Measurements from ENCODE around the gene GPC3.

Gene GPC3

DNA sequence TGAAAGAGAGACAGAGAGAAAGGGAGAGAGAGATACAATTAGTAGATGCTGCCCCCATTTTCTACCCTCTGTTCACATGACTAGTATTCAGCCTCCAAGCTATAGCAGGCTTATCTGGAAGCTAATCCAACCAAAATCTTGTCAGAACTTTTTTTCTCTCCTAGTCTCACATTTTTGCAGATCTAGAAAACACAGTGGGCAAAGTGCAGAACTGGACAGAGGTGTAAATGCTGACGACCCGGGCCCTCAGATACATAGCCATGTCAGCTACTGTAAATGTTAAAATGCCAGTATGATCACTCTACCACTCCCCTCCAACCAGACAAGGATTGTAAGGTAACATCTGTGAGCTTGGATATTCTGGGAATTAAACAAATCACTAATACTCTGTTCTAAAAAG, 34.3 kb downstream of the GPC3 start:
- H3K4me1 ChIP-seq (ENCODE audit: control insufficient read depth, low read length): no peaks in the 10 kb centered on the region
- H3K9me3 ChIP-seq (ENCODE audit: control insufficient read depth, insufficient read depth, low read length): no peaks in the 10 kb centered on the region
- no peaks in the 10 kb centered on the region for H4K20me1 ChIP-seq (ENCODE audit: control insufficient read depth, insufficient read depth, low read depth, low read length)
- no peak overlapping the region for H3K4me3 ChIP-seq (ENCODE audit: low read length)
- no peaks in the 10 kb centered on the region for H3F3A ChIP-seq (ENCODE audit: control insufficient read depth, insufficient read depth)
- no peak overlapping the region for H3K27ac ChIP-seq (ENCODE audit: low read depth, low read length)
- no peak for TF ChIP-seq EZH2phosphoT487 (IDR thresholded peaks at IDR 0.05; ENCODE audit: borderline replicate concordance, low read length)
- TF ChIP-seq, protein P1, sequence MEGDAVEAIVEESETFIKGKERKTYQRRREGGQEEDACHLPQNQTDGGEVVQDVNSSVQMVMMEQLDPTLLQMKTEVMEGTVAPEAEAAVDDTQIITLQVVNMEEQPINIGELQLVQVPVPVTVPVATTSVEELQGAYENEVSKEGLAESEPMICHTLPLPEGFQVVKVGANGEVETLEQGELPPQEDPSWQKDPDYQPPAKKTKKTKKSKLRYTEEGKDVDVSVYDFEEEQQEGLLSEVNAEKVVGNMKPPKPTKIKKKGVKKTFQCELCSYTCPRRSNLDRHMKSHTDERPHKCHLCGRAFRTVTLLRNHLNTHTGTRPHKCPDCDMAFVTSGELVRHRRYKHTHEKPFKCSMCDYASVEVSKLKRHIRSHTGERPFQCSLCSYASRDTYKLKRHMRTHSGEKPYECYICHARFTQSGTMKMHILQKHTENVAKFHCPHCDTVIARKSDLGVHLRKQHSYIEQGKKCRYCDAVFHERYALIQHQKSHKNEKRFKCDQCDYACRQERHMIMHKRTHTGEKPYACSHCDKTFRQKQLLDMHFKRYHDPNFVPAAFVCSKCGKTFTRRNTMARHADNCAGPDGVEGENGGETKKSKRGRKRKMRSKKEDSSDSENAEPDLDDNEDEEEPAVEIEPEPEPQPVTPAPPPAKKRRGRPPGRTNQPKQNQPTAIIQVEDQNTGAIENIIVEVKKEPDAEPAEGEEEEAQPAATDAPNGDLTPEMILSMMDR (IDR thresholded peaks at IDR 0.05; ENCODE audit: low read depth, low read length, poor library complexity, severe bottlenecking): no peak
- H3K9me2 ChIP-seq (replicated peaks; ENCODE audit: control insufficient read depth, low read length): no peaks in the 10 kb centered on the region
- no peaks in the 10 kb centered on the region for H3K27me3 ChIP-seq (ENCODE audit: control insufficient read depth, low read length)
- no peaks in the 10 kb centered on the region for H3K79me2 ChIP-seq (ENCODE audit: control insufficient read depth, low read length)
- H3K4me2 ChIP-seq (ENCODE audit: low read length): no peak overlapping the region
- no peaks in the 10 kb centered on the region for H3K36me3 ChIP-seq (ENCODE audit: control insufficient read depth, low read length)

DNA sequence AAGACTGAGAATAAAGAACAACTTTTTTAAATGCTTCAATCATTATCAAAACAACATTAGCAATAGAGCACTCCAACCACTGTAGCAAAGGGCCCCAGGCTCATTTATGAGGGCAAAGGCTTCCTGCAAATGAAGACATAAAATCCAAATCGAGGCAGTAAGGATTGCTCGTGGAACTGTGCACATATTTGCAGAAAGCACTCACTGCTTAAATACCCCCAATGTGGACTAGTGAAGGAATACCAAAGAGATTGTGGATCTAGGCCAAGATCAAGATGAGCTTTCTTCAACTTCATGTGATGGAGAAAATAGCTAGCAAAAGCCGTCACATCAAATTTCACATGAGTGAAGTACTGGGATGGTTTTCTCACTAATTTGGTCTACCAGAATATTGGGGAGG, 35.2 kb downstream of the GPC3 start:
- Histone ChIP-seq H3K4me3 (ENCODE audit: low read length) (no peak overlapping the region), H3K27ac (ENCODE audit: low read depth, low read length) (no peak overlapping the region), H3F3A (ENCODE audit: control insufficient read depth, insufficient read depth) (no peaks in the 10 kb centered on the region), H3K27me3 (ENCODE audit: control insufficient read depth, low read length) (no peaks in the 10 kb centered on the region), H3K79me2 (ENCODE audit: control insufficient read depth, low read length) (no peaks in the 10 kb centered on the region), H3K4me2 (ENCODE audit: low read length) (no peak overlapping the region), H3K4me1 (ENCODE audit: control insufficient read depth, low read length) (no peaks in the 10 kb centered on the region), H3K36me3 (ENCODE audit: control insufficient read depth, low read length) (no peaks in the 10 kb centered on the region), H3K9me2 (replicated peaks; ENCODE audit: control insufficient read depth, low read length) (no peaks in the 10 kb centered on the region), H3K9me3 (ENCODE audit: control insufficient read depth, insufficient read depth, low read length) (no peaks in the 10 kb centered on the region), H4K20me1 (ENCODE audit: control insufficient read depth, insufficient read depth, low read depth, low read length) (no peaks in the 10 kb centered on the region)
- TF ChIP-seq EZH2phosphoT487 (IDR thresholded peaks at IDR 0.05; ENCODE audit: borderline replicate concordance, low read length): no peak
- TF ChIP-seq, protein P1 (IDR thresholded peaks at IDR 0.05; ENCODE audit: low read depth, low read length, poor library complexity, severe bottlenecking): no peak

DNA sequence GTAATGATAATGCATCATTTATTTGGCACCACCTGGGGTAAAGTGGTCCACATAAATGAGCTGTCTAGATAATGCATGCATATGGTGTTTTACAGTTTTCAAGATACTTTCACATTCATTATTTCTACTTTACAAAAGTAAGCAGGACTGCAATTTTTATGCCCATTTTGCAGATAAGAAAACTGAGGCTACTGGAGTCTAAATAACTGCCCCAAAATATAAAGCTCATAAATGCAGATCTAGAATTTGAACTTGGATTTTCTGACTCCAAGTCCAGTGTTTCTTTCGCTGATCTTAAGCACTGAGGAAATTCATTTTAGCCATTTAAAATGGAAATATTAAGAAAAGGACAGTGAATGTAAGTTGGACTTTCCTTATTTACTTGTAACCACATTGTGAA, 36.5 kb downstream of the GPC3 start:
- Histone ChIP-seq H3K79me2 (ENCODE audit: control insufficient read depth, low read length) (no peaks in the 10 kb centered on the region), H3K4me1 (ENCODE audit: control insufficient read depth, low read length) (no peaks in the 10 kb centered on the region), H3K36me3 (ENCODE audit: control insufficient read depth, low read length) (no peaks in the 10 kb centered on the region), H3K9me2 (replicated peaks; ENCODE audit: control insufficient read depth, low read length) (no peaks in the 10 kb centered on the region), H3K27me3 (ENCODE audit: control insufficient read depth, low read length) (no peaks in the 10 kb centered on the region), H3K9me3 (ENCODE audit: control insufficient read depth, insufficient read depth, low read length) (no peaks in the 10 kb centered on the region), H3F3A (ENCODE audit: control insufficient read depth, insufficient read depth) (no peaks in the 10 kb centered on the region), H3K4me3 (ENCODE audit: low read length) (no peak overlapping the region), H3K4me2 (ENCODE audit: low read length) (no peak overlapping the region), H4K20me1 (ENCODE audit: control insufficient read depth, insufficient read depth, low read depth, low read length) (no peaks in the 10 kb centered on the region), H3K27ac (ENCODE audit: low read depth, low read length) (no peak overlapping the region)
- TF ChIP-seq EZH2phosphoT487 (IDR thresholded peaks at IDR 0.05; ENCODE audit: borderline replicate concordance, low read length): no peak
- TF ChIP-seq, protein P1 (IDR thresholded peaks at IDR 0.05; ENCODE audit: low read depth, low read length, poor library complexity, severe bottlenecking): no peak

DNA sequence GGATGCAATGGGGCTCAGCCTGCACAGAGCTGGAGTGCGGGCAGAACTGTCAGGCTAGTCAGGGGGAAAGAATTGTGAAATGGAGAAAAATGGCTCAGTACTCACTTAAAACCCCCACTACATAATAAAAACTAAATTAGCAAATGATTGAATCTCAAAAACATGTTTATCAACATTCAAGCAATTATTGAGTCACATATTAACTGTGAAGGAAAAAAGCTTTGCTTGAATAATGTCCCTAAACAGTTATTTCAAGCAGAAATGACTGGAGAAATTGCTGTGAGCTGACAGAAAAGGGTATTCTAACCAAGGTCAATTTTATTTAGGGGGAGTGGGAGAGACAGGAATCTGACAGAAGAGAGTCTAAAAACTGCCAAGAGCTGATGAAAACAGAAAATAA, 37.4 kb downstream of the GPC3 start:
- no peaks in the 10 kb centered on the region for H4K20me1 ChIP-seq (ENCODE audit: control insufficient read depth, insufficient read depth, low read depth, low read length)
- no peak overlapping the region for H3K4me2 ChIP-seq (ENCODE audit: low read length)
- no peaks in the 10 kb centered on the region for H3F3A ChIP-seq (ENCODE audit: control insufficient read depth, insufficient read depth)
- H3K79me2 ChIP-seq (ENCODE audit: control insufficient read depth, low read length): no peaks in the 10 kb centered on the region
- H3K27ac ChIP-seq (ENCODE audit: low read depth, low read length): no peak overlapping the region
- no peaks in the 10 kb centered on the region for H3K9me2 ChIP-seq (replicated peaks; ENCODE audit: control insufficient read depth, low read length)
- H3K4me1 ChIP-seq (ENCODE audit: control insufficient read depth, low read length): no peaks in the 10 kb centered on the region
- H3K27me3 ChIP-seq (ENCODE audit: control insufficient read depth, low read length): no peaks in the 10 kb centered on the region
- no peaks in the 10 kb centered on the region for H3K9me3 ChIP-seq (ENCODE audit: control insufficient read depth, insufficient read depth, low read length)
- TF ChIP-seq EZH2phosphoT487 (IDR thresholded peaks at IDR 0.05; ENCODE audit: borderline replicate concordance, low read length): no peak
- TF ChIP-seq, protein P1 (IDR thresholded peaks at IDR 0.05; ENCODE audit: low read depth, low read length, poor library complexity, severe bottlenecking): no peak
- no peaks in the 10 kb centered on the region for H3K36me3 ChIP-seq (ENCODE audit: control insufficient read depth, low read length)
- no peak overlapping the region for H3K4me3 ChIP-seq (ENCODE audit: low read length)

Measured in DOHH2 (cell line).